ENCODE data around the gene ARL4D.
"Not testable (repeated sequence)": the region's sequence is repeated elsewhere in the genome, so short reads cannot be mapped to it uniquely, and the experiment has no call there.

The ARL4D gene, protein sequence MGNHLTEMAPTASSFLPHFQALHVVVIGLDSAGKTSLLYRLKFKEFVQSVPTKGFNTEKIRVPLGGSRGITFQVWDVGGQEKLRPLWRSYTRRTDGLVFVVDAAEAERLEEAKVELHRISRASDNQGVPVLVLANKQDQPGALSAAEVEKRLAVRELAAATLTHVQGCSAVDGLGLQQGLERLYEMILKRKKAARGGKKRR

DNA sequence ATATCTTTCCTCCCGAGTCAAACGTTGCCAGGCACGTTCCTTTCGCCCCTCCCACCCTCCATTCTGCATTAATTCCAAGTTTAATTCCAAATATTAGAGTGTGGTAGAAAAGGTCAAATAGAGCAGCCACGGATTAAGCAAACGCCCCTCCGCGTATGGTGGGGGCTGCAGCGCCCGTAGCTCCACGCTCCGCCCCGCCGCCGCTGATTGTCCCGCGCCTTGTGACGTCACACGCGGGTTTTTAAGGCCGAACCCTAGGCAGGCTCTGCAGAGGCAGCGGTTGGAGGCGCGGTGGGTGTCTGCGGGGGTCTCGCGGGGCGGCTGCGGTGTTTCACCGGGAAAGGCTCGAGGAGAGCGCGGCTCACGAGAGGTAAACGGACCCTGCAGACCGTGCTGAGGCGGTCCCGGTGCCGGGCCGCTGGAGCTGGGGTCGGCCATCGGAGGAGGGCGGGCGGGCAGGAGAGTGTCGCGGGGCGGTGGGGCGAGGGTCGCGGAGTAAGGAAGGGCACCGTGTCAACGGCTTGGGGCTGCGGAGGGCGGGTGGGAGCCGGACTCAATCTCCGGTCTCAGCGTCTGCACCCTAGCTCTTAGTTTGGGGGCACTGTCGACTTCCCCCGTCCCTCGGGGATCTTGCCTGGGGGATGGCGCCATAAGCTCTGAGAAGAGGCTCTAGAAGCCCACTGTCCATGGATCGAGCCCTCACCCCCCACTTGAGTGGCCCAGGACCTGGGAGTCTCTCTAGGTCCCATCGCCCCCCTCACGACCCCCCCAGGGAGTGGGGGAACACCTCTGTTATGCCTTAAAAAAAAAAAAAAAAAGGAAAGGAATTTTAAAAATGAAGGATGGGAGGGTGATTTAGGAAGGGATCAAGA is at the start of gene ARL4D:
Gene ARL4D (plus strand): TSS at position 270 of the 872 bp plus-strand sequence. CDS start 740 bp downstream, outside the sequence.
- peak; percentile 49 for DNase-seq (ENCODE audit: low read depth)

DNA sequence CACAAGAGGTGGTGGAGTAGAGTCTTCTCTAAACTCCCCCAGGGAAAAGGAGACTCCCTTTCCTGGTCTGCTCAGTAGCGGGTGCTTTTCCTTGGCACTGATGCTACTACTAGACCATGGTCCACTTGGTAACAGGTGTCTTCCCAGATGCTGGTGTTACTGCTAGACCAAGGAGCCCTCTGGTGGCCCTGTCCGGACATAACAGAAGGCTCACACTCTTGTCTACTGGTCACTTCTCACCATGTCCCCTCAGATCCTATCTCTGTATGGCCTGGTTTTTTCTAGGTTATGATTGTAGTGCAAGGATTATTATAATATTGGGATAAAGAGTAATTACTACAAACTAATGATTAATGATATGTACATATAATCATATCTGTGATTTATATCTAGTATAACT is 49.7 kb upstream of the ARL4D start:
- no peak for DNase-seq (ENCODE audit: low read depth)

DNA sequence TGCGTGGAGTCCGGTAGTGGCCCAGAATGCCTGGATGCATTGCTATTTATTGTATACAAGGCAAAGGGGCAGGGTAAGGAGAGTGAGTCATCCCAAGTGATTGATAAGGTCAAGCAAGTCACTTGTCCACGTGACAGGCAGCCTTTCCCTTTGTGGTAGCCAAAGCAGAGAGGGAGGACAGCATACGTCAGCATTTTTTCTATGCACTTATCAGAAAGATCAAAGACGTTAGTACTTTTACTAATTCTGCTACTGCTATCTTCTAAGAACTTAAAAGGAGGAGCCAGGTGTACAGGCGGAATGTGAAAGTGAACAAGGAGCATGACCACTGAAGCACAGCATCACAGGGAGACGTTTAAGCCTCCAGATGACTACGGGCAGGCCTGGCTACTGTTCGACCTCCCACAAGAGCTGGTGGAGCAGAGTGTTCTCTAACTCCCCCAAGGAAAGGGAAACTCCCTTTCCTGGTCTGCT is 47.9 kb upstream of the ARL4D start:
- DNase-seq (ENCODE audit: low read depth): no peak

DNA sequence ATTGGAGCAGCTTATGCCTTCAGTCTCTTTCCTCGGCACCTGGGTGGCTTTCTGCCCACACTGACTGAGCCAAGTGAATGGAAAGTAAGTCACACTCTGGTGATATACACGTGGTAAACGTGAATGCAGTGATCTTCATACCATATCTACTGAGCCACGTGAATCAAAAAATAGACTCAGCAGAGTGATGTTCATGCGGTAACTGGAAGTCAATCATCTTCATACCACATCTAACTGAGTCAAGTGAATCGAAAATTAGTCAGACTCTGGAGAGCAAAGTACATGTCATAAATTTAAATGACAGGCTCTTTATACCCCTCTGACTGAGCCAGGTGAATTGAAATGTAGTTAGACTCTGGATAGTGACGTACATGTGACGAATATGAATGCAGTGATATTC is 47.1 kb upstream of the ARL4D start:
- no peak for DNase-seq (ENCODE audit: low read depth)

DNA sequence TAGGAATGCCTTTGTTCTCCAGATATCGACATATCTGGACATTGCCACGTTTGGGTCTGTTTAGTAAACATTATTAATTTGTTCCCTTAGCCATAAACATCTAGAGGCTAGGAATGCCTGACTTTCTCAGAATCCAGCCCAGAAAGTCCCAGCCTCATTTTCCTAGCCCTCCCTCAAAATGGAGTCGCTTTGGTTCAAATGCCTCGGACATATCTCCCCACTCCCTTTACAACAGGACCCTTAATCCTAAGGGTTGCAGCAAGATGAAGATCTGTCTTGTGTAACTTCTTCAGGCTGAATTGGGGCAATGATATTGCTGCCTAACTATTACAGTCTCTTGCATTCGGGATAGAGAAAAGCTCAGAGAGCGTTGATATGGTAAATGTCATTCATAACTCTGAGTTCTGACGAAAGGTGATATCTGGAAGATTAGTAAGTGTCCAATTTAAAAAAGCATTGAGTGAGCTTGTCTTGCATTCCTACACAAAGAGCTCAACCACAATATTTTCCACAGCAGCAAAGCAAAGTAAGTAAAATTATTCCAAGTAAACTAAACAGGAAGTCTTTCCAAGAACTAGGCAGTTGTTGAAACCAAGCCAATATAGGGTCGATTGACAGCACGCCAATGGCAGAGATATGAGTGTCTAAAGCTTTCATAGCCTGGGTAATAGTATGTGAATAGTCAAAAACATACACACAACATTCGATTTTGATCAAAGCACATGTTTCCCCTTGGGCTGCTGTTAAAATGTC is 46.0 kb upstream of the ARL4D start:
- DNase-seq (ENCODE audit: low read depth): no peak

DNA sequence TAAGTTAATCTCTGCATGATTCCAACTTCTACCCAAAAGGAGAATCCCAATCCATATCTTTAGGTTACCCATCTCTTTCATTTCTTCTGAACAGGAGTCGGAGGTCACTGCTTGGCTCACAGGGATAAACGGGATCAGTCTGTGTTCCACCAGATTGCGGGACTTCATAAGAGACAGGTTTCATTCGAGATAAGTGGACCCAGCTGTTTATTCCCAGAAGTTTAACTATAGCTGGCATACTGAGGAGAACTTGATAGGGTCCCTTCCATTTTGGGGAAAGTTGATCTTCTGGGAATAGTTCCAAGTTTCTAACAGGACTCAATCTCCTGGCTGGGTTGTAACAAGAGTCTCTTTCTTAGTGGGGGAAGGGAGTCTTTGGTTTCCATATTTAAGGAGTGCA is 45.4 kb upstream of the ARL4D start:
- DNase-seq (ENCODE audit: low read depth): no peak

DNA sequence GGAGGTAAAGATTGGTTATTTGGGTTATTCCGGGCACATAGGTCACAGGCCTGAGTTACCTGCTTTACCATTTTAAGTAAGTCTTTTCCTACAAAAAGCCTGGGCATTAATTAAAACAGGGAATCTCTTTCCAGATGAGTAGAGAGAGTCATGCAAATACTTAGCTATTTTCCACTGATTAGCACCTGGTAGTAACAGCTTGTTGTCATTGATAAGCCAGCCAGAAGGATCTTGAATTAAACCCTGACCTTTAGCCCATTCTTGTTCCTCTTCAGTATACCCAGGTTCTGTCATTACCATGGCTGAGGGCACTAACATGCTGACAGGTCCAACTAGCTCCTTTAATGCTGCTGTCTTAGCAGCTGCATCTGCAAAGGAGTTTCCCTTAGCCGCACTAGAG is 44.4 kb upstream of the ARL4D start:
- no peak for DNase-seq (ENCODE audit: low read depth)

DNA sequence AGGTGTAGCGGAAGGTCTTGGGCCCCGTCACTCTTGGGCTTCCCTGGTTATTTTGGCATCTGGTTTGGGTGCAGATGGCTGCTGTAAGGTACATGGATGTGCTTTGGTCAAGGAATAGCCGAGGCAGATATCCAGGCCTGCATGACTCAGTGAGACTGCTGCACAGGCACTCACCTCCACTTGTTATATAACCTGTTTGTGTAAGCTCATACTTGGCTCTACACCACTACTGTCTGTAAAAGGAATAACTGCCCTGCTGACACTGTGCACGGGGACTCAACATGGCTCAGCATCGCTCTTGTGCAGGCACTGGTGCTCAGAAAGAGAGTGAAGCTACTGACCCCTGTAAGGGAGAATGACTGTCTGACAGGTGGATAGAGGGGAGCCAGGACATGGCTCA is 42.3 kb upstream of the ARL4D start:
- DNase-seq (ENCODE audit: low read depth): no peak

DNA sequence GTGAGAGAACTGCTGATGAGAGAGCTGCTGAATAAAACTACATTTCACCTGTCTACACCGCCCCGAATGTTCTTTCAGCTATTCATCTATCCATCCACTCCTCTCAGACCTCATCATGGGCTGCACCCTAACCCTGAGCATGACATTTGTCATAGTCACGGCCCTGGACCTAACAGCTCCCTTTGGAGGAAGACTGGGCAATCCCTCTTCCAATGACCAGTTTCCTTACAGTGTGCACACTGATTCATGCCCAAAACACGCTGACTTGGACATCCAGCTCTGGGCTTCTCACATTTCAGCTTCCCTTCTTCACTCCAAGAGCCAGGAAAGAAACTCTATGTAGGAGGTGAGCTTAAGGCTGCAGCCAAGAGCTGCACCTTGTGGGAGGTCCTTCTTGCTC is 41.8 kb upstream of the ARL4D start:
- peak; percentile 72 for DNase-seq (ENCODE audit: low read depth)

DNA sequence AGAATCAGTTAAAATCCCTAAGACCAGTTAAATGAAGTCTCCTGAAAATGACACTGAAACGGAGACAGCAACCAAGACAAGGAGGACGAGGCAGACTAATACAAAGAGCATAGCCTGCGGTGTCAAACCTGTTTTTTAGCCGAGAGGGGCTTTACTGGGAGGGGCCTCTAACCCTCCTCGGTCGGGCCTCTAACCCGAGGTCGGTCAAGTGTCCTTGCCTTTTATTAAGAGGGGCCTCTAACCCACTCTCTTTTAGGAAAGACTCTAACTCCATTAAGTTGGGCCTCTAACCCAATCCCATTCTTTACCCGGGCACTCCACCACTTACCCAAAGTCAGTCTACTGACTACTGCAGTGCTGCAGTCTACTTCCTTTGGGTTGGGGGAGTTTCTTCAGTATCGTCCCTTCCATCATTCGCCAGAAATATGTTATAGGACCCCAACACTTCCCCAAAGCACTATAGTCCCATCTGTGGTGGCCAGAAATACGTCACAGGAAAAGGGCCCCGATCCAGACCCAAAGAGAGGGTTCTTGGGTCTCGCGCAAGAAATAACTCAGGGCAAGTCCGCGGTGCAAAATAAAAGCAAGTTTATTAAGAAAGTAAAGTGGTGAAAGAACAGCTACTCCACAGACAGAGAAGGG is 39.2 kb upstream of the ARL4D start:
- no peak for DNase-seq (ENCODE audit: low read depth)

DNA sequence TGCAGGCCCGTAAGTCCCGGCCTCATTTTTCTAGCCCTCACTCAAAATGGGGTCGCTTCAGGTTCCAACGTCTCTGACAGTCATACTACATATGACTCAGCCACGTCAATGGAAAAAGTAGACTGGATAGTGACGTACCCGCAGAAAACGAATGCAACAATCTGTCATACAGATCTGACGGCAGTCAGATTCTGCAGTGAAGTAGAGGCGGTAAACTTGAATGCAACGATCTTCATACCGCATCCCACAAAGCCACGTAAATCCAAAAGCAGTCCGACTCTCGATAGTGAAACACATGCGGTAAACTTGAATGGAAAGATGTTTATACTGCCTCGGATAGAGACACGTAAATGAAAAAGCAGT is 38.4 kb upstream of the ARL4D start:
- DNase-seq (ENCODE audit: low read depth): peak; percentile 81

DNA sequence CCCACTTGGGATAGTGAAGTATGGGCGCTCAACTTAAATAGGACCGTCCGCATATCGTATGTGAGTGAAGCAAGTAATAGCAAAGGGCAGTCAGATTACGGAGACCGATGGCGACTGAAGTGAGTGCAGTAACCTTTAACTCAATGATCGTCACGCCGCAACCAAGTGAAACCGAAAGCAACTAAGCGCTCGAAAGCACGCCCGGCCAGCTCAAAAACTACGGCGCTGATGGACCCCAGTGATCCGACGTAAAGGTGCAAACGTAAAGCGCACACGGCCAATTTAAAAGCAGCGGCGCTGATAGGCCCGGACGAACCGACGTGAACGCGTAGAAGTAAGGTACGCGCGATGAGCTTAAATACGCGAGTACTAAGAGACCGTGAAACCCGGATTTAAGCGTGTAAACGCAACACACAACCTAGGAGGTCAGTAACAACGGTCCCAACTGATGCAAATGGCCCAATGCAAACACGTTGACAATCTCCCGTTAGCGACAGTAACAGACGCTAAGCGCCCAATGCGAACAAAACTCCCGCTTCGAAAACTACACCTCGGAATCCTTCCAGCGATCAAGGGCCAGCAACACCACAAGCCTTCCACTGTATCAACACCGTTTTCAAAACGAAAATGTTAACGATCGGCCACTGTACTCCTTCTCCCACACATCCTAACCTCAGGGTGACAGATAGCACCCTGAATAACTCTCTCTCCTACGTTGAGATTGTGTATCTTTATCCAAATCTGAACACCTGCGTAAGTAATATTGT is 37.9 kb upstream of the ARL4D start:
- DNase-seq (ENCODE audit: low read depth): peak; percentile 100

DNA sequence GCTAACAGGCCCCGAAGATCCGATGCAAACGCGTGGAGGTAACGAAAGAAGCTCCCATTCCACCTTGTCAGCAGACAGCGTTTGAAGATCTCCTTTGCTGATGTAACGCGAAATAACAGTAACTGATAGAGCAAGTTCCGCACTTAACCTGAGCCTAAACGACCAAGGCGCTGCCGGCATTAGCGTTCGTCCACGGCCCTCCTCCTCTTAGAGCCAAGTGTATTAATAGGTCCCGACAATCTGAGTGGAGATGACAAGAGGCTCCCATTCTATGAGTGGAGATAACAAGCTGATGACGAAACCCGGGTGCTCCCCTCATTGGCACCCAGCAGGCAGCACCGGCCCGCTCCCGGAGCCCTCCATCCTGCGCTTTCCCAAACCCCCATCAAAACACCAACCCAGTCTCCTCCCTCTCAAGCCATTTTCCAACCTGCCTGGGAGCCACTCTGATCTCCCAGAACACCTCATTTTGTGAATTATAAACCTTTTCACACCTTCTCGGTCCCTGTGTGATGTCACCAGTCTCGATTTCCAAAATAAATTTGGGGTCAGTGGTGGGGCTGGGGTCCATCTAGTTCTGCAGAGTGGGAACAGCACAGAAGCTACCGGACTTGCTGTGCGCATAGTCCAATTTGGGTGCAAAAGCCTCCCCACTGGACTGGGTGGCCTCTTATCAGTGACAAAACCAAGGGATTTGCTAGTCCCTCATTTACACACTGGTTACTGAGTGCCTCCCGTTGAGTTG is 35.4 kb upstream of the ARL4D start:
- no peak for DNase-seq (ENCODE audit: low read depth)

DNA sequence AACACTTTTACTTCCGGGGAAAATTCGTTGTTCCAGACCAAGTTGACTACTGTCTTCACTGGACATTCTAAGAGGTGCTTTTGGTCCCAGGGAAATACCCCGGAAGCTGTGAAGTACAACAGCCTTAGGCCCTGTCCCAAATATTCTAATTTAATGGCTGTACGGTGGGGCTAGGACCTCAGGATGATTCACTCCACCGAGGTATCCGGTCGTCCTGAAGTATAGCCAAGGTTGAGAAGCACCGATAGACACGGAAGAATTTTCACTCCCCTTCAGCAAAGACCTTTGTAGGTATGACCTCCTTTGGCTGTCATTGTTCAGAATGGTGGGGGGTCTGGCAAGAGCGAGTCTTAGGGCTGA is 34.9 kb upstream of the ARL4D start:
- DNase-seq (ENCODE audit: low read depth): no peak

DNA sequence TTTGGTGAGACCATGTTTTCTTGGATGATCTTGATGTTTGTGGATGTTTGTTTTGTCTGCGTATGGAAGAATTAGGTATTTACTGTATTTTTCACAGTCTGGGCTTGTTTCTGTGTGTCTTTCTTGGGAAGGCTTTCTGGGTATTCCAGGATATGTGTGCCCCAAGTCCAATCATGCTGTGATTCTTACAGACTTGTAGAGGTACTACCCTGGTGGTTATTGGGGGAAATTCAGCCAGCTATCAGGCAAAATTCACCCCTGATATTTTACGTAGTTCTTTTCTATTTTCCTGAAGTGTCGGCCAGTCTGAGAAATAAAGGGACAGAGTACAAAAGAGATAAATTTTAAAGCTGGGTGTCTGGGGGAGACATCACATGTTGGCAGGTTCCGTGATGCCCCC is 33.4 kb upstream of the ARL4D start:
- DNase-seq (ENCODE audit: low read depth): no peak

DNA sequence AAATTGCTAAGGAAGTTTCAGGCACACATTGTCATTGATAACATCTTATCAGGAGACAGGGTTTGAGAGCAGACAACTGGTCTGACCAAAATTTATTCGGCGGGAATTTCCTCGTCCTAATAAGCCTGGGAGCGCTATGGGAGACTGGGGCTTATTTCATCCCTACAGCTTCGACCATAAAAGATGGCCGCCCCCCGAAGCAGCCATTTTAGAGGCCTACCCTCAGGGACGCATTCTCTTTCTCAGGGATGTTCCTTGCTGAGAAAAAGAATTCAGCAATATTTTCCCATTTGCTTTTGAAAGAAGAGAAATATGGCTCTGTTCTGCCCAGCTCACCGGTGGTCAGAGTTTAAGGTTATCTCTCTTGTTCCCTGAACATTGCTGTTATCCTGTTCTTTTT is 32.9 kb upstream of the ARL4D start:
- DNase-seq (ENCODE audit: low read depth): not testable (repeated sequence)

DNA sequence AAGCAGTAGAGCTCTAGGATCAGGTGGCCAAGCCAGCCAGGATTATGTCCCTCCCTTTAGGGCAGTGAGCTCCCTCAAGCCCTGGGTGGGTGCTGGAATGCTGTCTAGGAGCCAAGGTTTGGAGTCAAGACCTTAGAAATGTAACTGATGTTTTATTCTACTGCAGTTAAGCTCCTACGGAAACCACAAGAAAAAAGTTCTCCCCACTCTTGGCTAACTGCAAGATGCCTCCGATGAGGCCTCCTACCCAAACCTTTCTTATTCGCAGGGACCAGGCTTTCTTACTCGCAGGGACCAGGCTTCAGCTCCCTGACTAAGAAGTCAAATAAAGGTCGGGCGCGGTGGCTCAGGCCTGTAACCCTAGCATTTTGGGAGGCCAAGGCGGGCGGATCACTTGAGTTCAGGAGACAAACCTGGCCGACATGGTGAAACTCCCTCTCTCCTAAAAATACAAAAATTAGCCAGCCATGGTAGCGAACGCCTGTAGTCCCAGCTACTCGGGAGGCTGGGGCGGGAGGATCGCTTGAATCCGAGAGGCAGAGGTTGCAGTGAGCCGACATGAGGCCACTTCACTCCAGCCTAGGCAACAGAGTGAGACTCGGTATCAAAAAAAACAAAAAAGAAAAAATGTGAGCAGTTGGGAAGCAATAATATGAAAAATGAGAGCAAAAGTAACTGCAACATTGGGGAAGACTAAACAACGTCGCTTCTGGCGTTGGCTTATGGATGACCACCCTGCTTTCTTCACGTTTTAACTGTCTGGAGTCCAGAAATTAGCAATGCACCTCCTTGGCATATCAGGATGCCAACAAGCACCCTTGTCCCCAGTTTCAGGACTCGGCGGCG is 31.7 kb upstream of the ARL4D start:
- DNase-seq (ENCODE audit: low read depth): no peak

DNA sequence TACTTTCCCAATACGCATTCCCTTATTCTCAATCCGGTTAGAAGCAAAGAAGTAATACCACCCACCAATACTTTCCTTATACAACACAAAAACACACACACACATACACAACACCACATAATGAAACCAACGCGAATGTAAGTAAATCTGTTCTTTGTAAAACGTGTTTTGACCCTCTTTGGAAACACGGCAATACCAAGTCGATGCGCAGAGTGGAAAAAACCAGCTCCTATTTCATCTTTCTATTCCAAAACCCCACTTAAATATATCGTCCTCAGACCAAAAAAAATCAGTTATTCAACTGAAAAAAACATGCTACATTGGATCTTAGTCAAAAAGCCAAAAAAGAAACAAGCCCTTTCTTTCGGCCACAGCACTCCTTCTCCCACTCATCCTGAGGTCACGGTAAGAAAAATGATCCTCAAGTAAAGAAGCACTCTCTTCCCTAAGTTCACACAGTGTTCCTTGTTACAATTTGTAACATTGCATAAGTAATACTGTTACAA is 31.0 kb upstream of the ARL4D start:
- DNase-seq (ENCODE audit: low read depth): peak; percentile 84

DNA sequence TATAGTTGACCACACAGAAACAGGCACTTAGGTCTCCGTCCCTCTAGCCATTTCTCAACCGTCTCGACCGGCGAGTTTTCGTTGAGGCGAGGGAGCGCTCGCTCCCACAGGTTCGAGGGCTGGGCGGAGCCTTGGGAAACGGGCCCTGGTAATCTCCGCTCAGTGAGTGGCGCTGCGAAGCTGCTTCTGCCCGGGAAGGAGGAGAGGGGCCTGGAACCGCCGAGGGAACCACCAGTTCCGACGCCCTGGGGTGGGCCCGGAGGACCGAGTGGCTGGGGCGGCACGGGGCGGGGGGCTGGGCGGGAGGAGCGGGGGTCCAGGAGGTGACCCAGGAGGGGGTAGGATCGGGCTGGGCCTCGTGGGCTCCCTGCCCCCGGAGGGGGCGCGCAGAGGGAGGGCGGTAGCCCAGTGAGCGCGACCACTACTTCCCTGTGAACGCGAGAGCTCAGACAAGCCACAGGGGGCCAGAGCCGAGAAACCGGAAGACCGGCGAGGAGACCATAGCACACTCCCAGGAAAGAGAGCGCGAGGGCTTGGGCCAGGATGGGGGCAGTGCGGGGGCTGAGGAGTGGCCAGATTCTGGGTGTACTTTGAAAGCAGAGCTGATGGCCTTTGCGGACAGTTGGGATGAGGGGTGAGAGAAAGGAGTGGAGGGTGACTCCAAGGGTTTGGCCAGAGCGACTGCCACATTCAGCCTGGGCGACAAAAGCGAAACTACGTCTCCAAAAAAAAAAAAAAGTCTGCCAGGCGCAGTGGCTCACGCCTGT is 29.9 kb upstream of the ARL4D start:
- DNase-seq (ENCODE audit: low read depth): peak; percentile 67
